HepG2 (cell line): ENCODE data around the gene TMEM164. TPM values are rescaled to one million over a fixed set of nuclear protein-coding genes. Genes with fewer than 3 reads are reported as not detected.

Source experiments
- ATAC-seq: fragments of 200-7000 bp; cut with Tn5 transposase; 3 replicates; pipeline ENCODE4 v1.9.1; 2020; ENCODE audit warnings: mild to moderate bottlenecking, moderate library complexity
- BruUV-seq: library from RNA; stranded (reverse); fragments of 400-500 nt; replicated peaks from 2 replicates; lab custom pipeline; 2021; lab: Mats Ljungman, UMichigan
- CTCF ChIA-PET: fragments of 300-600 bp; formaldehyde crosslinking; extraction: SDS; loops from one replicate; lab custom pipeline; 2021; ENCODE audit warnings: low total read pairs, inconsistent platforms, low intra/inter-chr PET ratio; lab: Yijun Ruan, JAX
- POLR2A ChIA-PET: fragments of 350-600 bp; sonication (Branson Sonifier 250); formaldehyde crosslinking; loops from one replicate; lab custom pipeline; 2020; ENCODE audit warnings: antibody characterized with exemption, inconsistent platforms; lab: Yijun Ruan, JAX
- DNase-seq: peaks from one replicate; pipeline ENCODE4 v3.0.0-alpha.2; 2015; ENCODE audit warnings: low spot score
- FAIRE-seq: peaks from 3 replicates; lab custom pipeline; 2011; peaks lifted over from hg19 to GRCh38; lab: Jason Lieb, UNC
- H2AFZ ChIP-seq: one replicate; pipeline ENCODE4 v1.6.1; 2011; ENCODE audit warnings: low read length, inconsistent platforms
- H3K27ac ChIP-seq: fragments of 300-600 bp; 3 replicates; pipeline ENCODE4 v1.8.0; 2011; ENCODE audit warnings: mixed run types, mild to moderate bottlenecking, mixed read lengths, low read length, inconsistent platforms; ENCODE audit not compliant: insufficient read depth; ENCODE audit errors: extremely low read length
- H3K27me3 ChIP-seq, 2 experiments: fragments of 200-600 bp in 1 of 2; 2 replicates in 1 of 2; 3 replicates in 1 of 2; pipeline versions ENCODE4 v1.6.0 to v1.8.0; 2011; ENCODE audit warnings: low read length in 2 of 2, mild to moderate bottlenecking in 2 of 2, moderate library complexity in 2 of 2, inconsistent platforms in 1 of 2; ENCODE audit not compliant: insufficient read depth in 2 of 2, control insufficient read depth in 1 of 2
- H3K36me3 ChIP-seq, 2 experiments: fragments of 200-600 bp in 1 of 2; replicated peaks in 1 of 2; 2 replicates in 1 of 2; 3 replicates in 1 of 2; pipeline versions ENCODE4 v1.5.1 to v1.8.0; 2011; ENCODE audit warnings: low read length in 2 of 2, inconsistent platforms in 1 of 2; ENCODE audit not compliant: insufficient read depth in 2 of 2, control insufficient read depth in 1 of 2
- H3K4me1 ChIP-seq: 2 replicates; pipeline ENCODE4 v1.5.1; 2012; ENCODE audit warnings: low read length, inconsistent platforms; ENCODE audit not compliant: insufficient read depth
- H3K4me2 ChIP-seq: 2 replicates; pipeline ENCODE4 v1.6.0; 2011; ENCODE audit warnings: low read depth, low read length, inconsistent platforms
- H3K4me3 ChIP-seq, 3 experiments: fragments of 200-600 bp in 1 of 3; sonication (generic), shearing (Covaris generic) in 1 of 3; replicated peaks in 1 of 3; 2 replicates each; pipeline ENCODE4 v1.5.1; 2011 to 2016; ENCODE audit warnings: low read length in 3 of 3, inconsistent platforms in 2 of 3, low read depth in 2 of 3, mild to moderate bottlenecking in 2 of 3, control low read depth in 1 of 3, mixed read lengths in 1 of 3; ENCODE audit not compliant: insufficient read depth in 1 of 3
- H3K79me2 ChIP-seq: one replicate; pipeline ENCODE4 v1.6.1; 2011; ENCODE audit warnings: low read length, inconsistent platforms; ENCODE audit not compliant: insufficient read depth
- H3K9ac ChIP-seq: 2 replicates; pipeline ENCODE4 v1.6.0; 2011; ENCODE audit warnings: mild to moderate bottlenecking, low read depth, low read length, inconsistent platforms; ENCODE audit not compliant: insufficient read depth
- H3K9me3 ChIP-seq: 2 replicates; pipeline ENCODE4 v1.5.1; 2012; ENCODE audit warnings: mild to moderate bottlenecking, low read length
- H4K20me1 ChIP-seq: 2 replicates; pipeline ENCODE4 v1.6.0; 2011; ENCODE audit warnings: inconsistent platforms, mild to moderate bottlenecking, low read length, moderate library complexity; ENCODE audit not compliant: insufficient read depth
- ASH2L ChIP-seq: fragments of 300-600, 200-600 bp; sonication (generic); IDR thresholded peaks from 2 replicates; pipeline ENCODE4 v1.7.0; 2017; ENCODE audit warnings: low read depth, mild to moderate bottlenecking, moderate library complexity, mixed read lengths, low read length; ENCODE audit not compliant: insufficient read length
- CHD4 ChIP-seq: fragments of 200-600 bp; sonication (generic); IDR thresholded peaks from 2 replicates; pipeline ENCODE4 v1.7.0; 2017; ENCODE audit warnings: mild to moderate bottlenecking, low read length, borderline replicate concordance
- HOXA7 ChIP-seq: sonication (generic); formaldehyde crosslinking; IDR thresholded peaks from 2 replicates; pipeline ENCODE4 v1.8.1; 2022; ENCODE audit warnings: mild to moderate bottlenecking, missing genetic modification reagents, moderate library complexity
- MLLT10 ChIP-seq: sonication (generic); formaldehyde crosslinking; IDR thresholded peaks from 2 replicates; pipeline ENCODE4 v1.4.0; 2020; ENCODE audit warnings: missing genetic modification reagents
- NFIB ChIP-seq: sonication (generic); formaldehyde crosslinking; IDR thresholded peaks from 2 replicates; pipeline ENCODE4 v1.9.0; 2021; ENCODE audit warnings: missing genetic modification reagents, mild to moderate bottlenecking, borderline replicate concordance
- NFRKB ChIP-seq: fragments of 450-650 bp; IDR thresholded peaks from 2 replicates; pipeline ENCODE4 v1.6.1; 2017
- RARA ChIP-seq: IDR thresholded peaks from 2 replicates; pipeline ENCODE4 v1.6.1; 2016; ENCODE audit warnings: missing genetic modification reagents, missing compliant biosample characterization
- ZKSCAN1 ChIP-seq: fragments of 150-350 bp; IDR thresholded peaks from 2 replicates; pipeline ENCODE4 v1.6.1; 2014; ENCODE audit warnings: low read length
- ZNF891 ChIP-seq: sonication (generic); formaldehyde crosslinking; IDR thresholded peaks from 2 replicates; pipeline ENCODE4 v1.5.0; 2020; ENCODE audit warnings: mild to moderate bottlenecking, missing genetic modification reagents
- WGBS: methylation state at CpG from one replicate; pipeline ENCODE4 v1.1.6; 2017; ENCODE audit warnings: low lambda C conversion rate; 5-methylcytosine and 5-hydroxymethylcytosine counted together
- in situ Hi-C: cut with HindIII; loops from 2 replicates; pipeline ENCODE4 v1.10.0; 2017; ENCODE audit warnings: low pct_unique_long_range_greater_than_20kb; ENCODE audit not compliant: extremely low pct_ligation_motif_present
- intact Hi-C: fragments of 100-400 bp; cut with micrococcal nuclease; formaldehyde crosslinking; loops from one replicate; pipeline ENCODE4 v1.10.0; 2022; ENCODE audit not compliant: unreplicated experiment
- polyA plus RNA-seq, 8 experiments: library from polyadenylated mRNA; depleted of rRNA in 3 of 8; stranded (reverse) in 7 of 8; unstranded in 1 of 8; fragments of >200 nt; fragmentation: Illumina TruSeq in 4 of 8; extraction: Trizol in 4 of 8; gene quantifications; 2 replicates each; pipeline versions ENCODE4 v1.2.1 to v1.2.3, GENCODE V29; 2011 to 2016; ENCODE audit warnings: low read depth in 4 of 8, missing spikeins in 1 of 8, mixed read lengths in 1 of 8; ENCODE audit not compliant: insufficient read depth in 1 of 8
- total RNA-seq, 5 experiments: library from RNA; depleted of rRNA; stranded (reverse); fragments of >200 nt; fragmentation: Illumina TruSeq; extraction: Trizol; gene quantifications; 2 replicates each; pipeline ENCODE4 v1.2.3, GENCODE V29; 2016; ENCODE audit warnings: low read depth in 1 of 5
- TF ChIP-seq, protein P1 (sequence below): sonication (generic); formaldehyde crosslinking; IDR thresholded peaks from 2 replicates; pipeline ENCODE4 v1.8.0; 2022; ENCODE audit warnings: mild to moderate bottlenecking, missing genetic modification reagents, moderate library complexity
- TF ChIP-seq, protein P2 (sequence below): sonication (generic); formaldehyde crosslinking; IDR thresholded peaks from 2 replicates; pipeline ENCODE4 v1.8.1; 2023; ENCODE audit warnings: mild to moderate bottlenecking, moderate library complexity, missing genetic modification reagents
- TF ChIP-seq, protein P3 (sequence below): IDR thresholded peaks from 2 replicates; pipeline ENCODE4 v1.6.1; 2016; ENCODE audit warnings: control low read depth
- TF ChIP-seq, protein P4 (sequence below): IDR thresholded peaks from 2 replicates; pipeline ENCODE4 v1.6.1; 2016
- TF ChIP-seq, protein P5 (sequence below): sonication (generic); formaldehyde crosslinking; IDR thresholded peaks from 2 replicates; pipeline ENCODE4 v1.8.1; 2023; ENCODE audit warnings: mild to moderate bottlenecking, inconsistent platforms, moderate library complexity, missing genetic modification reagents, borderline replicate concordance

Gene TMEM164
- total and polyA plus RNA-seq, 2 of the 13 experiments (the other 11 are each of a cell fraction or from before 2014, with no cell fraction given): 5.8 to 13.2 TPM

DNA sequence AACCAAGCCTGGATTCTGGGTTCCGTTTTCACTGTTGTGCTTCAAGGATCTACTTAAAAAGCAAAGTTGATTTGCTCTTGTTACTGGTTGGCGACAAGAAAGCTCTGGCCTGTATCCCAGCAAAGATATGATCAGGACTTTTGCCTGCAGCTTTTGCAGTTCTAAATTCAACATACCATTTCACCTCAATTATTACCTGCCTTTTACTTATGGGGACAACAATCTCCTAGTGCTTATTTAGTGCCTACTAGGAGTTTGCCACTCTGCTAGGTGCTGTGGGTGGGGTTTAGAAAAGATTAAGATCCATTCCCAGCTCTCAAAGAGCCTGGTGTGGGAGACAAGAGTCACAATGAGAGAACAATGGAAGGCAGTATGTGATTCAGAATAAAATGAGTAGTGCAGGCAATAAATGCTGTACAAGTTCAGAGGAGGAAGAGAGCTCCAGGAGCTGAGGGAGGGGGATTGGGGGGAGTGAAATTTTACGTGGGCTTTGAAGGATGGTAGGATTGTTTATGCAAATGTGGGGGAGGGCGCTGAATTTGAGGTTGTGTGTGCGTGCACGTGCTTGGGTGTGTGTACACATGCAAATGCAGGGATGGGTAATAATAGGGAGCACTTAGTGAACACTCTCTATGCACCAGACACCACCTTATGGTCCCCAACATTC is 5.0 kb upstream of the TMEM164 start:
- no peaks in the 10 kb centered on the region for H3K79me2 ChIP-seq
- H3K9ac ChIP-seq: no peak overlapping the region
- H3K4me3 ChIP-seq: no peak overlapping the region
- no peak overlapping the region for H2AFZ ChIP-seq
- DNase-seq (no peak), FAIRE-seq (no peak), ATAC-seq (no peak)
- 39% methylated on average over 5 of the region's 6 CpGs for WGBS
- H3K4me2 ChIP-seq: no peak overlapping the region
- no peaks in the 10 kb centered on the region for H3K27me3 ChIP-seq
- CTCF ChIA-PET: no interaction called here
- H3K9me3 ChIP-seq: no peaks in the 10 kb centered on the region
- in situ Hi-C loops: no loop called here
- no peaks in the 10 kb centered on the region for H3K36me3 ChIP-seq
- TF ChIP-seq NFIB (CRISPR knock-in tag): no peak
- TF ChIP-seq RARA (CRISPR knock-in tag): no peak
- TF ChIP-seq, protein P1, sequence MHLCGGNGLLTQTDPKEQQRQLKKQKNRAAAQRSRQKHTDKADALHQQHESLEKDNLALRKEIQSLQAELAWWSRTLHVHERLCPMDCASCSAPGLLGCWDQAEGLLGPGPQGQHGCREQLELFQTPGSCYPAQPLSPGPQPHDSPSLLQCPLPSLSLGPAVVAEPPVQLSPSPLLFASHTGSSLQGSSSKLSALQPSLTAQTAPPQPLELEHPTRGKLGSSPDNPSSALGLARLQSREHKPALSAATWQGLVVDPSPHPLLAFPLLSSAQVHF (CRISPR knock-in tag): no peak
- no peak for TF ChIP-seq HOXA7
- no peak for TF ChIP-seq ASH2L
- TF ChIP-seq CHD4: no peak
- no TSS peak for BruUV-seq
- POLR2A ChIA-PET: no interaction called here
- peaks cover 12% of the 10 kb centered on the region; the same call in 1 of the 2 replicates for H3K4me1 ChIP-seq
- no peaks in the 10 kb centered on the region for H4K20me1 ChIP-seq
- intact Hi-C loops: no loop called here
- no peak overlapping the region for H3K27ac ChIP-seq

DNA sequence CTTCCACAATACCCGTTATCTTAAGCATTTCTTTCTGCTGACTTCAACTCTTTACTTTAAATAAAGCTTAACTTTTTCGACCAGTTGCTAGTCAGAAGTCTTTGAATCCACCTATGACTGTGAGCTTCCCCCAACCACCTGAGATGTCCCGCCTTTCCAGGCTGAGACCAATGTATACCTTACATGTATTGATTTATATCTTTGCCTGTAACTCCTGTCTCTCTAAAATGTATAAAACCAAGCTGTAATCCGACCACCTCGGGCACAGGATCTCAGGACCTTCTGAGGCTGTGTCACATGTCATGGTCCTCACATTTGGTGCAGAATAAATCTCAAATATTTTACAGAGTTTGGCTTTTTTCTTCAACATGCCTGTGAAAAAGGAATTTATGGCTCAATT is 2.9 kb upstream of the TMEM164 start:
- Histone ChIP-seq H3K9ac (no peak overlapping the region), H3K4me3 (no peak overlapping the region), H4K20me1 (no peaks in the 10 kb centered on the region), H3K4me2 (no peak overlapping the region), H3K27me3 (no peaks in the 10 kb centered on the region), H3K36me3 (no peaks in the 10 kb centered on the region), H3K79me2 (no peaks in the 10 kb centered on the region), H2AFZ (no peak overlapping the region), H3K4me1 (peaks cover 28% of the 10 kb centered on the region), H3K27ac (no peak overlapping the region), H3K9me3 (no peaks in the 10 kb centered on the region)
- intact Hi-C loops: no loop called here
- POLR2A ChIA-PET: no interaction called here
- ATAC-seq (no peak), DNase-seq (no peak), FAIRE-seq (no peak)
- in situ Hi-C loops: no loop called here
- no TSS peak for BruUV-seq
- CTCF ChIA-PET: no interaction called here
- WGBS: 56% methylated on average over 5 of the region's 5 CpGs
- TF ChIP-seq, protein P2, sequence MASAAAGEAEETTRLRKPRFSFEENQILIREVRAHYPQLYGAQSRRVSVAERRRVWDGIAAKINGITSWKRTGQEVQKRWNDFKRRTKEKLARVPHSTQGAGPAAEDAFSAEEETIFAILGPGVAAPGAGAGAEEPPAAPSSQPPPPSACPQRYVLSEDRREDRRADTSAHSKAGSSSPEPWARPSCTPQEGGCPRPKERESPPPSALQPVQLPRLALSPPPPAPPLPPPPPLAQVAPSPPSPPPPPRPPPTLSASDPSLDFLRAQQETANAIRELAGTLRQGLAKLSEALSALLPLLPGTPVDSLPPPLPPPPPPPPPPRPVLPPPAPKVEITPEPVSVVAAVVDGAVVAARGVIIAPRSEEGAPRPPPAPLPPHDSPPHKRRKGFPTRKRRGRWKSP (CRISPR knock-in tag): no peak
- TF ChIP-seq, protein P3, sequence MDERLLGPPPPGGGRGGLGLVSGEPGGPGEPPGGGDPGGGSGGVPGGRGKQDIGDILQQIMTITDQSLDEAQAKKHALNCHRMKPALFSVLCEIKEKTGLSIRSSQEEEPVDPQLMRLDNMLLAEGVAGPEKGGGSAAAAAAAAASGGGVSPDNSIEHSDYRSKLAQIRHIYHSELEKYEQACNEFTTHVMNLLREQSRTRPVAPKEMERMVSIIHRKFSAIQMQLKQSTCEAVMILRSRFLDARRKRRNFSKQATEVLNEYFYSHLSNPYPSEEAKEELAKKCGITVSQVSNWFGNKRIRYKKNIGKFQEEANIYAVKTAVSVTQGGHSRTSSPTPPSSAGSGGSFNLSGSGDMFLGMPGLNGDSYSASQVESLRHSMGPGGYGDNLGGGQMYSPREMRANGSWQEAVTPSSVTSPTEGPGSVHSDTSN (CRISPR knock-in tag): no peak
- no peak for TF ChIP-seq ZNF891 (CRISPR knock-in tag)
- TF ChIP-seq MLLT10 (CRISPR knock-in tag): no peak
- TF ChIP-seq NFRKB: no peak
- TF ChIP-seq ZKSCAN1: no peak
- TF ChIP-seq, protein P4, sequence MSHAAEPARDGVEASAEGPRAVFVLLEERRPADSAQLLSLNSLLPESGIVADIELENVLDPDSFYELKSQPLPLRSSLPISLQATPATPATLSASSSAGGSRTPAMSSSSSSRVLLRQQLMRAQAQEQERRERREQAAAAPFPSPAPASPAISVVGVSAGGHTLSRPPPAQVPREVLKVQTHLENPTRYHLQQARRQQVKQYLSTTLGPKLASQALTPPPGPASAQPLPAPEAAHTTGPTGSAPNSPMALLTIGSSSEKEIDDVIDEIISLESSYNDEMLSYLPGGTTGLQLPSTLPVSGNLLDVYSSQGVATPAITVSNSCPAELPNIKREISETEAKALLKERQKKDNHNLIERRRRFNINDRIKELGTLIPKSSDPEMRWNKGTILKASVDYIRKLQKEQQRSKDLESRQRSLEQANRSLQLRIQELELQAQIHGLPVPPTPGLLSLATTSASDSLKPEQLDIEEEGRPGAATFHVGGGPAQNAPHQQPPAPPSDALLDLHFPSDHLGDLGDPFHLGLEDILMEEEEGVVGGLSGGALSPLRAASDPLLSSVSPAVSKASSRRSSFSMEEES (CRISPR knock-in tag): no peak
- TF ChIP-seq, protein P5, sequence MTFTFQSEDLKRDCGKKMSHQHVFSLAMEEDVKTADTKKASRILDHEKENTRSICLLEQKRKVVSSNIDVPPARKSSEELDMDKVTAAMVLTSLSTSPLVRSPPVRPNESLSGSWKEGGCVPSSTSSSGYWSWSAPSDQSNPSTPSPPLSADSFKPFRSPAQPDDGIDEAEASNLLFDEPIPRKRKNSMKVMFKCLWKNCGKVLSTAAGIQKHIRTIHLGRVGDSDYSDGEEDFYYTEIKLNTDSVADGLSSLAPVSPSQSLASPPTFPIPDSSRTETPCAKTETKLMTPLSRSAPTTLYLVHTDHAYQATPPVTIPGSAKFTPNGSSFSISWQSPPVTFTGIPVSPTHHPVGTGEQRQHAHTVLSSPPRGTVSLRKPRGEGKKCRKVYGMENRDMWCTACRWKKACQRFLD (CRISPR knock-in tag): no peak
